Loucy (cell line): ENCODE measurements around the gene CNFN.
A peak's percentile ranks its signal among the peaks of the same experiment; 100 is the strongest.

ENCODE experiments used
- CTCF ChIP-seq: fragments of 200-600 bp; sonication (generic); conservative IDR thresholded peaks from 2 replicates; pipeline ENCODE4 v1.5.1; 2014; ENCODE audit warnings: mild to moderate bottlenecking, antibody characterized with exemption, low read length
- EZH2phosphoT487 ChIP-seq: fragments of 200-600 bp; IDR thresholded peaks from 2 replicates; pipeline ENCODE4 v1.6.1; 2018; ENCODE audit warnings: antibody characterized with exemption, mild to moderate bottlenecking, moderate library complexity, borderline replicate concordance

GRCh38 chr19:42433503-42434260, 43.6 kb upstream of the CNFN start:
- no peak for TF ChIP-seq EZH2phosphoT487
- peak; percentile 78 for TF ChIP-seq CTCF
